Neural crest cell (in vitro differentiated cells): ENCODE data around the gene ZCCHC24. TPM values are rescaled to one million over a fixed set of nuclear protein-coding genes. Genes with fewer than 3 reads are reported as not detected.
"Not testable (repeated sequence)": the region's sequence is repeated elsewhere in the genome, so short reads cannot be mapped to it uniquely, and the experiment has no call there.

Source experiments
- DNase-seq: peaks from one replicate; pipeline ENCODE4 v3.0.0; 2021; ENCODE audit warnings: low read depth, mixed read lengths, low spot score
- H3K27ac Mint-ChIP-seq: one replicate; pipeline ENCODE4 v1.8.0; 2021; ENCODE audit warnings: mild to moderate bottlenecking, mixed read lengths; ENCODE audit not compliant: unreplicated experiment
- H3K27me3 Mint-ChIP-seq: 2 replicates; pipeline ENCODE4 v1.8.0; 2021; ENCODE audit warnings: low read depth, mild to moderate bottlenecking, mixed read lengths
- H3K36me3 Mint-ChIP-seq: 2 replicates; pipeline ENCODE4 v1.8.0; 2021; ENCODE audit warnings: low read depth, mild to moderate bottlenecking, mixed read lengths
- H3K4me1 Mint-ChIP-seq: 2 replicates; pipeline ENCODE4 v1.8.0; 2021; ENCODE audit warnings: mixed read lengths
- H3K4me3 Mint-ChIP-seq: one replicate; pipeline ENCODE4 v1.8.0; 2021; ENCODE audit warnings: mild to moderate bottlenecking, mixed read lengths
- H3K9me3 Mint-ChIP-seq: 2 replicates; pipeline ENCODE4 v1.8.0; 2021; ENCODE audit warnings: mixed read lengths
- total RNA-seq: library from RNA; stranded (reverse); gene quantifications from 2 replicates; pipeline ENCODE4 v1.2.1, GENCODE V29; 2021
- TF ChIP-seq, protein P1 (sequence below): fragments of 200-600 bp; sonication (generic); conservative IDR thresholded peaks from 2 replicates; pipeline ENCODE4 v1.5.0; 2021; ENCODE audit warnings: antibody characterized with exemption, mild to moderate bottlenecking

Gene ZCCHC24
- total RNA-seq, 1 donor from 2014 or later: 26.5 TPM

DNA sequence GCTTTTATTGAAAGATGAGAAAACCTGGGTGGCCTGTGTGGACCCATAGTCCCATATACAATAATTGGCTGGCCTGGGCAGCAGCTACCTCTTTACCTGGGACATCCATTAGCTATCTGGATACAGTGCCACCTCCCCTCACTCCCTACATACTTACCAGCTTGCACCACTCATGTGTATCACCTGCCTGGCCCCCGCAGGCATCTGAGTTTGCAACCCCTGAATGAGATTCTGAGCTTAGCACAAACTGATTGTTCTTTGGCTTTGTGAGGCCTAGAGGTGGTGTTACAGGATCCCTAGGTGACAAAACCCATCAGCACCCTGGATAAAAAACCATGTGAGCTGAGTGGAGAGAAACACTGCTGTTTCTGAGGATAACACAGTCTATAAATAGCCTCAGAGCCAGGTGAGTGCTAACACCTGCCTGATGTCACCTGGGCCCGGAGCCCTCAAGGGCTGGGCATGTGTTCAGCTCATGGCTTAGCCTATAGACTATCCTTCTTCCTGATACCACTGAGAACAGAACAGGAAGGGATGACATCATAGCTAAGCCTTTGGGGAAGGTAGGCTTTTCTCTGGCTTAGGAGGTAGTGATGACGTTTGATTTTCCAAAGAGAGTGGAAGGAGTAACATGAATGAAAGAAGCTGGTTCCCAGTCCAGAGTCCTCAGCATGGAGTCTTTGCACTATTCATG lies 100.8 kb downstream of the ZCCHC24 start:
- Mint-ChIP-seq H3K36me3 (peaks cover under 1% of the 10 kb centered on the region), H3K4me3 (peak overlapping the region; percentile 41), H3K27ac (no peak overlapping the region), H3K9me3 (no peaks in the 10 kb centered on the region), H3K27me3 (no peaks in the 10 kb centered on the region), H3K4me1 (peaks cover 12% of the 10 kb centered on the region)
- TF ChIP-seq, protein P1, sequence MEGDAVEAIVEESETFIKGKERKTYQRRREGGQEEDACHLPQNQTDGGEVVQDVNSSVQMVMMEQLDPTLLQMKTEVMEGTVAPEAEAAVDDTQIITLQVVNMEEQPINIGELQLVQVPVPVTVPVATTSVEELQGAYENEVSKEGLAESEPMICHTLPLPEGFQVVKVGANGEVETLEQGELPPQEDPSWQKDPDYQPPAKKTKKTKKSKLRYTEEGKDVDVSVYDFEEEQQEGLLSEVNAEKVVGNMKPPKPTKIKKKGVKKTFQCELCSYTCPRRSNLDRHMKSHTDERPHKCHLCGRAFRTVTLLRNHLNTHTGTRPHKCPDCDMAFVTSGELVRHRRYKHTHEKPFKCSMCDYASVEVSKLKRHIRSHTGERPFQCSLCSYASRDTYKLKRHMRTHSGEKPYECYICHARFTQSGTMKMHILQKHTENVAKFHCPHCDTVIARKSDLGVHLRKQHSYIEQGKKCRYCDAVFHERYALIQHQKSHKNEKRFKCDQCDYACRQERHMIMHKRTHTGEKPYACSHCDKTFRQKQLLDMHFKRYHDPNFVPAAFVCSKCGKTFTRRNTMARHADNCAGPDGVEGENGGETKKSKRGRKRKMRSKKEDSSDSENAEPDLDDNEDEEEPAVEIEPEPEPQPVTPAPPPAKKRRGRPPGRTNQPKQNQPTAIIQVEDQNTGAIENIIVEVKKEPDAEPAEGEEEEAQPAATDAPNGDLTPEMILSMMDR: no peak
- no peak for DNase-seq

DNA sequence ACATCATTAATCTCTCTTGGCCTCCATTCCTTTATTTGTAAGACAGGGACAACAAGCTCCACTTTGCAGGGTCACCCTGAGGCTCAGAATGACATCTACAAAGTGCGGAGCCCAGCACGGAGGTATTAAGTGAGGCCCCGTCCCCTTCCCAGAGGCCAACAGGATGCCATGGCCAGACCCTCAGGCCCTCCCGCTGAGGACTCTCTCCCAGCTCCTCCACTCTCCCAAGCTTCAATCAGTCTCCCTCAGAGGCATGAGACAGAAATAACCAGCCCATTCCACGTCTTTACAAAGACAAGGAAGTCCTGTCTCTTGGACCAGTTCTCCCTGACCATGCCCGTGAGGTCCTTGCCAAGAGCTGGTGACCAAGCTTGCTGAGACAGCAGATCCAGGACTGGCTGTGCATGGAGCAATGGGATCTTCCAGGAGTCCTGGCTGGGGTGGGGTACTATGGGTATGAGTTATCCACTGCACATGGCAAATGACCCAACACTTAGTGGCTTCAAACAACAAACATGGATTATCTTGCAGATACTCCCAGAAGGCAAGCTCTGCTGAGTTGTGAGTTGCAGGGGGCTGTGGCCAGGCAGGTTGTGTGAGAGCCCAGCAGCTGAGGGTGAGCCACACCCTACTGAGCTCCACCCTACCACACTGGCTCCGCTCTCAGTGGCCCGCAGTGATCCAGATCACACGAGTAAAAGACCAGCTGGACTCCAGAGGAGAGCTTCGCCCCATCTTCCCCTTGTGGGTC lies 102.4 kb downstream of the ZCCHC24 start:
- TF ChIP-seq, protein P1: no peak
- H3K4me3 Mint-ChIP-seq: no peak overlapping the region
- DNase-seq: no peak
- H3K36me3 Mint-ChIP-seq: no peaks in the 10 kb centered on the region
- no peaks in the 10 kb centered on the region for H3K27me3 Mint-ChIP-seq
- no peaks in the 10 kb centered on the region for H3K9me3 Mint-ChIP-seq
- H3K4me1 Mint-ChIP-seq: peaks cover 4% of the 10 kb centered on the region
- no peak overlapping the region for H3K27ac Mint-ChIP-seq

DNA sequence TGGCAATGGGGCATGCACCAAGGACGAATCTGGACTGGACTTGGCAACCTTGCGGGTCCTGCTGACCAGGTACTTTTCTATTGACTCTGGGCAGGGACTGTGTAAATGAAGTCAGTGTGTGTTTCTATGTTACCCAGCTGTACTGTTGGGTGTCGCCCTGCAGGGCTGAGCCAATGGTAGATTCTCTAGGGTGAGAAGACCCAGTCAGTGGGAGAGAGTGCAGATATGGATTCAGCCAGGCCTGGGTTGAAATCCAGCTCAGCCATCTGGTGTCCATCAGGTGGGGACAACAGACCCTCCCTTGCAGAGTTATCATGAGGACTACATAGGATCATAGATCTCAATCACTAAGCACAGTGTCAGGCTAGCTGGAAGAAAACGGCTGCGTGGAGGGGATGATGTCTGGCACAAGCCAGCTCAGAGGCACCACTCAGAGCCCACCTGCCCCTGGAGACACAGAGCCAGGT lies 103.1 kb downstream of the ZCCHC24 start:
- H3K4me3 Mint-ChIP-seq: no peak overlapping the region
- H3K9me3 Mint-ChIP-seq: no peaks in the 10 kb centered on the region
- H3K27ac Mint-ChIP-seq: no peak overlapping the region

DNA sequence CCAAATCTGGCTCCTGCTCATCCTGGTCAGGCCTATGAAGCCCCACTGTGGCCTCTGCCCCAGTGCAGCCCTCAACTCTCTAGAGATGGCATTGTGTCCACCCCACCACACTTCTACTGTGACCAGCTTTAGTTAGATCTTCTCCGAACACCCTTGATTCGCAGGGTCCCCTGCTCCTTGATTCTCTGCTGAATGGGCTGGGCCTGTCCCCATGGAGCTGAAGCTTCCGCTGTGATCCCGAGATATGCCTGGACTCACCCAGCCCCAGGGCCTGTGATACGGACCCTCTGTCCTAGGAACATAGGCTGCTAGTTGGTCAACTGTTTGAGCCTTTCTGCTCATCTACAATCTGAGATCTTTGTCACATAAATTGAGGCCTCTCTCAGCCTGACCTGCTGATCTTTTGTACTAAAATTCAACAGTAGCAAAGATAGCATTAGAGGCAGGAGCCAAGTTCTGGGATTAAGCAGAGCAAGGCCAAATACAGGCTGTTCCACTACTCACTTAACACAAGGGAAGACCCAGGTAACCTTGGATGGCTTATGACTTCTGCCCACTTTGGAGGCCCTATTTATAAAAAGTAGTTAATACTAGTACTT lies 104.7 kb downstream of the ZCCHC24 start:
- H3K9me3 Mint-ChIP-seq: no peaks in the 10 kb centered on the region
- no peak for DNase-seq
- no peak overlapping the region for H3K27ac Mint-ChIP-seq
- no peak overlapping the region for H3K4me3 Mint-ChIP-seq
- H3K36me3 Mint-ChIP-seq: no peaks in the 10 kb centered on the region
- TF ChIP-seq, protein P1: no peak
- H3K4me1 Mint-ChIP-seq: peaks cover 9% of the 10 kb centered on the region
- H3K27me3 Mint-ChIP-seq: no peaks in the 10 kb centered on the region

More for the DNA sequence above, 103.1 kb downstream of the ZCCHC24 start:
- Mint-ChIP-seq H3K36me3 (no peaks in the 10 kb centered on the region), H3K4me1 (peaks cover 4% of the 10 kb centered on the region), H3K27me3 (no peaks in the 10 kb centered on the region)
- no peak for DNase-seq
- TF ChIP-seq, protein P1: no peak

DNA sequence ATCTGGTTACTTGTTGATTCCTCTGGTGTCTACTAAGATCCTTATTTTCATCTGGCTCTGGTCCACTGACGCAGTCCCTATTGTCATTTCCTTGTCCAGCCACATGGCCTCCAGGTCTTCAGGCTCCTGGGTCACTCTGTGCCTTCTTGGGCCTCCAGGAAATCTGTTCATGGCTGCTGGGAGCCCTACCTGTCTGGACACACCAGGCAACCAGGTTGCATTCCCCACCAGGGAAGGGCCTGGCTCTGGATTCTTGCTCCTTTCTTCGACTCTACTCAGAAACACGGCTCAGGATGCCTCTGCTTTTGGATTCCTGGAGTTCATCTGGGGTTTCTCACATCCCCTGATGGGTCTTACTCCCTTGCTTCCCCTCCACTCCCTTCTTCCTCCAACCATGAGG lies 106.2 kb downstream of the ZCCHC24 start:
- DNase-seq: no peak
- TF ChIP-seq, protein P1: no peak
- Mint-ChIP-seq H3K4me3 (no peak overlapping the region), H3K9me3 (no peaks in the 10 kb centered on the region), H3K27ac (no peak overlapping the region), H3K36me3 (no peaks in the 10 kb centered on the region), H3K27me3 (no peaks in the 10 kb centered on the region), H3K4me1 (peaks cover 12% of the 10 kb centered on the region)

DNA sequence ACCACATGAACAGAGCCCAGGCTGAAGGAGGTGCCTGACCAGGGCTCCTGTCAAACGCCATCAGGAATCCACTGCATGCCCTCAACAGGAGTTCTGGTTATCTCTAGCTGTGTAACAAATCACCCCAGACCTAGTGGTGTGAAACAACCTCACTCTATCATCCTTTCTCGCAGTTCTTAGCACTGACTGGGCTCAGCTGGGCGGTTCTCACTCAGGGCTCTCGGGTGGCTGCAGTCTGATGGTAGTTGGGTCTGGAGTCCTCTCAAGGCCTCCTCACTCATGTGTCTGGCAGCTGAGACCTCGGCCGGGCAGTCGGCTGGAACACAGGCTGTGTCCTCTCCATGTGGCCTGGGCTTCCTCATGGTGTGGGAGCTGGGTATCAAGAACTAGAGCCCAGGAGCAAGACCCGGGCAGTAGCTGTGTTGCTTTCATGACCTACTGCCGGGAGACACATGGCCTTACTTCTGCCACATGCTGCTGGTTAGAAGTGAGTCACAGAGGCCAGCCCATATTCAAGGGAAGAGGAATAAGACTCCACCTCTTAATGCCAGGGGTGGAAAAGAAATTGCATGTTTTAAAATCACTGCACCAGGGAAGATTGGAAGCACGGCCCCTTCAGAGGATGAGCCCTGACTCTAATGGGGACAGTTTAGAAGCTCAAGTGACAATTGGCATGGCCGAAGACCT lies 107.5 kb downstream of the ZCCHC24 start:
- not testable (repeated sequence) for H3K27me3 Mint-ChIP-seq, DNase-seq, H3K9me3 Mint-ChIP-seq, H3K4me3 Mint-ChIP-seq, H3K27ac Mint-ChIP-seq, H3K36me3 Mint-ChIP-seq
- peaks cover 12% of the 10 kb centered on the region for H3K4me1 Mint-ChIP-seq
